HuH-7.5 (cell line): Measurements from ENCODE around the gene ARHGAP42.
"Not testable (repeated sequence)": the region's sequence is repeated elsewhere in the genome, so short reads cannot be mapped to it uniquely, and the experiment has no call there.

Experiments used
- DNase-seq: peaks from one replicate; pipeline ENCODE4 v3.0.0; 2011; ENCODE audit warnings: low spot score

Gene ARHGAP42

DNA sequence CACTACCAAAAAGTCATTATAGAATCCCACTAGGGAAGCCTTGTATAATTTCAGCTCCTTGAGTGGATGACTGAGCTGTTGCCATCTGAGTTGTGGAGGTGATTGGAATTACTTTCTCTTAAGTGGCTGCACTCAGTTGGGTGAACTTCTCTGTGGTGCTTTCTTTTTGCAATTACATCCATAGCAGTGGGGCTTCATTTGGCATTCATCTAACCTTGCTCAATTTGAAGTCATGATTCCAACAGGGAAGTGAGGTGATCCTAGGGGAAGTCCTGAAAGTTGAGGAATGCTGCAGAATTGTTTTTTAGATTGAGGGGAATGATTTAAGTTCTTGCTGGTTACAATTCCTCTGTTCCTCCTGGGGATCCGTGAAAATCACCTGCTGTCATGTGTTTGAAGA lies 39.6 kb downstream of the ARHGAP42 start:
- DNase-seq: no peak

DNA sequence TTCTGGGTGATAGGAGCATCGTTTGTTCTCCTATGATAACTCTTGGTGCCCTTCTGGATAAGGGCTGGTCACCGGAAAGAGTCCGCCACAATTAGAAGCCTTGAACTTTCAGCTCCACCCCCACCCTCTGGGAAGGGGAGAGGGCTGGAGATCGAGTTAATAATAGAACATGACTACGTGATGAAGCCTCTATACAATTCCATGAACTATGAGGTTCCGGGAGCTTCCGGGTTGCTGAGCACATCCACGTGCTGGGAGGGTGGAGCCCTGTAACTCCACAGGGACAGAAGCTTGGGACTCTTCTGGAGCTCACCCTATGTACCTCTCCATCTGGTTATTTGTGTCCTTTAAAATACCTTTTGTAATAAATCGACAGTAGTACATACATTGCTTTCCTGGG lies 40.3 kb downstream of the ARHGAP42 start:
- no peak for DNase-seq

GRCh38 chr11:100730266-100730665 lies 43.2 kb downstream of the ARHGAP42 start:
- no peak for DNase-seq

GRCh38 chr11:100731471-100731870 lies 44.4 kb downstream of the ARHGAP42 start:
- no peak for DNase-seq

GRCh38 chr11:100732949-100733348 lies 45.9 kb downstream of the ARHGAP42 start:
- DNase-seq: no peak

GRCh38 chr11:100734743-100735527 lies 47.8 kb downstream of the ARHGAP42 start:
- DNase-seq: no peak

- DNase-seq: no peak
Measured at GRCh38 chr11:100735949-100736675, 49.0 kb downstream of the ARHGAP42 start.

DNA sequence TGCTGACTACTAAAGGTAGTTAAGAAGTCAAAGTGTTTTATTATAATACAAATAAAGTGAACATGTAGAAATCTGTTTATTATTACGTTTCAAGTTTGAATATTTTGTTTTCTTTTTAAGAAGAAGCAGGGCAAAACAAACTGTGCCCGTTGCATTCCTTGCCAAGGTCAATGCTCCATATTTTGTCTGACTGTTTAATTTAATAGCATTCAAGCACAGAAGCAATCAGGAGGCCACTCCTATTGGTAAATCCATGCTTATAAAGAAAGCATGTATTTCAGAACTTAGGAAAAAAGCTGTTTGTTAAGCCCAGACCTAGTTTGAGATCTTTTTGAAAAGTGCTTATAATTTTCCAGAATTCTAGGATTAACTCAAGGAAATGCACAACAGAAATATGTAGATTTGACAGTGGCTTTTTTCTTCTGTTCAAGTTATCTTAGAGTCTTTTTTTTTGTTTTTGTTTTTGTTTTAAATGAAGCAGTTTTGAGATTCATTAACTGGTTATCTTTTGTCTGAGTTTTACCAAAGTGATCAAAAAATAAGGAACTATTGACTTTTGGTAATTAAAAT lies 51.7 kb downstream of the ARHGAP42 start:
- DNase-seq: no peak

DNA sequence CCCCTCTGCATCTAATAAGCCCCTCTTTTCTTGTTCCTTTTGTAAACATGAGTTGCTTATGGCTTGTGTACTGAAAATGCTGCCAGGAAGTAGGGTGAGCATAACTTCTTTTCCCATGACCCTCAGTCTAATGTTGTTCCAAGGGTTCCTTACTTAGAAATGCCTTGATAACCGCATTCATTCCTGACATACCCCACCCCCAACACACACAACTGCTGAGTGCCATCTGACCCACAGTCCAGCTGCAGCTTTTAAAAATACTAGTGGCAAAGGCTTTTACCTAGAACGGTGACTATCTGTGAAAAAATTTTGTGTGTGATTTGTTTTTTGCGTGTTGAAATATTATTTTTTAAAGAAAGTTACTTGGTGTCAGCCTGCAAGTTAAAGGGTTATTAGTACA lies 52.6 kb downstream of the ARHGAP42 start:
- no peak for DNase-seq

GRCh38 chr11:100740440-100740839 lies 53.4 kb downstream of the ARHGAP42 start:
- no peak for DNase-seq

GRCh38 chr11:100741866-100742625 lies 55.0 kb downstream of the ARHGAP42 start:
- DNase-seq: no peak

DNA sequence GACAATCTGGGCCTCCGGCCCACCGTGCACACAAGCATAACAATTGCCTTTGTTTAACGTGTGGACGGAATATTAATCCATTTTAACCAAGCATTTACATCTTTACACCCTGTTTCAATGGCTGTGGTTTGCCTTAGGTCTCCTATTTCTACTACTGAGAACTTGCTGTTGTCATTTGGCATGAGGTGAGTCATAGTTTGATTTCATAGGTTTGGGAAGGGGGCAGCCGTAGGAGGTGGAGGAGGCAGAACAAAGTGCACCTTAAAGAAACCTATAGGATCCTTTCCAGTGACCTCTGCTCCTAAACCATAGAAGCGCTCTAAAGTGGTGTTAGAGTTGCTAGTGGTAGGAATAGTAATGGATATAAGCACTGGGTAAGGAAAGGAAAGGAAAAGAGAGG lies 59.4 kb downstream of the ARHGAP42 start:
- no peak for DNase-seq

- DNase-seq: no peak
Measured at GRCh38 chr11:100748153-100748552, 61.1 kb downstream of the ARHGAP42 start.

DNA sequence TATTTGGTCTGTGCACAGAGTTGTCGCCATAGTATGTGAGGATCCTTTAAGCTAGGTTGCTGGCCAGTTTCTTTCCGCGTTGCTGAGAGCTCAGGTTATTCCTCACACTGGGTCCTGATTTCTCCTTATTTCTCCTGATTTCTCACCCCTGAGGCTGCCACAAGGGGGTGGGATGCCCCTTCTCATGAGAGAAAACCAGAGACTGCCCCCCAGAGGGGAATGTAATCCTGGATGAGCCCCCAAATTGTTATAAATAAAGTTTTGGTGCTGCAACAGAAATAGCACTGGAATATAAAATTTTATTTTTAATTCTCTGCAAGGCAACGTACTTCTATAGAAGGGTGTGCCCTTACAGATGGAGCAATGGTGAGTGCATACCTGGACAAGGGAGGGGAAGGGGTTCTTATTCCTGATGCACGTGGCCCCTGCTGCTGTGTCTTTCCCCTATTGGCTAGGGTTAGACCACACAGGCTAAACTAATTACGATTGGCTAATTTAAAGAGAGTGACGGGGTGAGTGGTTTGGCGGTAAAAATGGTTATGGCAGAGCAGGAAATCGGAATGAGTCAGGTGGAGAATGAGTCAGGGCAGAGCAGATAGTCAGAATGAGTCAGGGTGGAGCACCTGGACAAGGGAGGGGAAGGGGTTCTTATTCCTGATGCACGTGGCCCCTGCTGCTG lies 62.9 kb downstream of the ARHGAP42 start:
- DNase-seq: not testable (repeated sequence)

DNA sequence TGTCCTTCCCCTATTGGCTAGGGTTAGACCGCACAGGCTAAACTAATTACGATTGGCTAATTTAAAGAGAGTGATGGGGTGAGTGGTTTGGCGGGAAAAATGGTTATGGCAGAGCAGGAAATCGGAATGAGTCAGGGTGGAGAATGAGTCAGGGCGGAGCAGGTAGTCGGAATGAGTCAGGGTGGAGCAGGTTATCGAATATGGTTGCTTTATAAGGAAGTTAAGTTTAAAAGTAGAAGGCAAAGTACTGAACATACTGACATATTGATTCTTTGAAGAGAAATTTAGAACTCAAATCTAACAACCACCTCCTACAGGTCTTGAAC lies 63.4 kb downstream of the ARHGAP42 start:
- not testable (repeated sequence) for DNase-seq

- DNase-seq: no peak
Measured at GRCh38 chr11:100752371-100753171, 65.5 kb downstream of the ARHGAP42 start.

GRCh38 chr11:100753172-100753543 lies 66.1 kb downstream of the ARHGAP42 start:
- no peak for DNase-seq

- no peak for DNase-seq
Measured at GRCh38 chr11:100753571-100753970, 66.5 kb downstream of the ARHGAP42 start.

DNA sequence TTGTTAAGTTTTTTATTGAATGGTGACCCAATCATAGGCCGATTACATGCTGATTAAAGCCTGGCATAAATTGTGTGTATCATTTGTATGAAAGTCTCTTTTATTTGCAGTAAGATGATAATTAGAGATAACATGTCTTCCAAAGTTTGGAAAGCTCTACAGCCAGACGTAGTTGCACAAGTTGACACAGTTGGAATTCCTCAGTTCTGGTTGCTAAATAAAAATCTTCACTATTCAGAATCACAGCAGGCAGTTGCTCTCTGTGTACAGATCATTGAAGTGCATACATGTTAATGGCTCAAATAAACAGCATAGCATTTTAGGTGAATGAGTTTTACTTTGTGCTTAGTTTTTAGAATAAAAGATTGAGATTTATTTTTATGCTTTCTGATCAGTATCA lies 69.5 kb downstream of the ARHGAP42 start:
- DNase-seq: no peak

DNA sequence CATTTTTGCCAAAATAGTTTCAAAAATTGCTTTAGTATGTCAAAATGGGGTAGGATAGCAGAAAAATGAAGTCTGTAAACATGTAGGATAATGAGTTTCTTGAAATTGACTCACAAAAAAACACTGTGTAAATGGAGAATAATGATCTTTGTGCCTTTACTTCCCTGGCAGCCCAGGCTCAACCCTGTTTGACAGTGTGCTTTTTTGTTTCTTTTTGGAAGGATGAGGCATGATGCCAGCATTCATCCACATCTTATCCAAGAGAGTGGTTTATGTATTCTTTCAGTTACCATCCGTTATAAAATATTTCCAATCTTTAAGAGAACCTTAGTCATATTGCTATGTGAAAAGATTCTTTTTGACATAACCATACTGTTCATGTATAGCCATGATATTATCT lies 70.6 kb downstream of the ARHGAP42 start:
- no peak for DNase-seq

DNA sequence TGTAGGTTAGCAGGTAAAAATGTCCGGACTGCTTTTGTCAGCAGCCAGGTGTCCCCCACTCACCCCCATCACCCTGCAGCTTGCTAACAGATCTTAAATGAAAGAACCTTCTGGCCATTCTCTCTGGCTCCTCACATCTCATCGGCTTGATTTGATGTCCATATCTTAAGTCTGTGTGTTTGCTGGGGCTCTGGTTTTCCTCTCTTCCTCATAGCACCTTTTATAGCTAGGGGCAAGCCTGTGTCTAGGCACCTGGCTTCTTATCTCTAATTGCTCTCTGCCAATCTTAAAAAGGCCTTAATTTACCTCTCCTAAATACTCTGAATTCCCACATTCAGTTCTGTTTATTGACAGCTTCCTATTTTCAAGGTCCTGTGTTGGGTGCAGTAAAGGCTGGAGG lies 72.0 kb downstream of the ARHGAP42 start:
- no peak for DNase-seq
